Chondrocyte (in vitro differentiated cells): ENCODE measurements around the gene NACC2. TPM values are rescaled to one million over a fixed set of nuclear protein-coding genes. Genes with fewer than 3 reads are reported as not detected.

ENCODE experiments used
- DNase-seq: peaks from one replicate; pipeline ENCODE4 v3.0.0; 2021; ENCODE audit warnings: mixed read lengths, low spot score
- H3K27ac Mint-ChIP-seq: one replicate; pipeline ENCODE4 v1.8.0; 2021; ENCODE audit warnings: mild to moderate bottlenecking, moderate library complexity, mixed read lengths; ENCODE audit not compliant: unreplicated experiment
- H3K27me3 Mint-ChIP-seq: 2 replicates; pipeline ENCODE4 v1.8.0; 2021; ENCODE audit warnings: low read depth, mixed read lengths
- H3K36me3 Mint-ChIP-seq: 2 replicates; pipeline ENCODE4 v1.8.0; 2021; ENCODE audit warnings: low read depth, mixed read lengths
- H3K4me1 Mint-ChIP-seq: 2 replicates; pipeline ENCODE4 v1.8.0; 2021; ENCODE audit warnings: low read depth, mild to moderate bottlenecking, mixed read lengths
- H3K4me3 Mint-ChIP-seq: one replicate; pipeline ENCODE4 v1.8.0; 2021; ENCODE audit warnings: mild to moderate bottlenecking, moderate library complexity, mixed read lengths; ENCODE audit not compliant: unreplicated experiment
- H3K9me3 Mint-ChIP-seq: 2 replicates; pipeline ENCODE4 v1.8.0; 2021; ENCODE audit warnings: low read depth, mixed read lengths
- CTCF ChIP-seq: fragments of 200-600 bp; sonication (generic); IDR thresholded peaks from 2 replicates; pipeline ENCODE4 v1.5.0; 2021; ENCODE audit warnings: antibody characterized with exemption, mild to moderate bottlenecking, moderate library complexity
- total RNA-seq: library from RNA; stranded (reverse); gene quantifications from 3 replicates; pipeline ENCODE4 v1.2.1, GENCODE V29; 2021

Gene NACC2
- total RNA-seq, 1 donor from 2014 or later: 51.0 TPM

DNA sequence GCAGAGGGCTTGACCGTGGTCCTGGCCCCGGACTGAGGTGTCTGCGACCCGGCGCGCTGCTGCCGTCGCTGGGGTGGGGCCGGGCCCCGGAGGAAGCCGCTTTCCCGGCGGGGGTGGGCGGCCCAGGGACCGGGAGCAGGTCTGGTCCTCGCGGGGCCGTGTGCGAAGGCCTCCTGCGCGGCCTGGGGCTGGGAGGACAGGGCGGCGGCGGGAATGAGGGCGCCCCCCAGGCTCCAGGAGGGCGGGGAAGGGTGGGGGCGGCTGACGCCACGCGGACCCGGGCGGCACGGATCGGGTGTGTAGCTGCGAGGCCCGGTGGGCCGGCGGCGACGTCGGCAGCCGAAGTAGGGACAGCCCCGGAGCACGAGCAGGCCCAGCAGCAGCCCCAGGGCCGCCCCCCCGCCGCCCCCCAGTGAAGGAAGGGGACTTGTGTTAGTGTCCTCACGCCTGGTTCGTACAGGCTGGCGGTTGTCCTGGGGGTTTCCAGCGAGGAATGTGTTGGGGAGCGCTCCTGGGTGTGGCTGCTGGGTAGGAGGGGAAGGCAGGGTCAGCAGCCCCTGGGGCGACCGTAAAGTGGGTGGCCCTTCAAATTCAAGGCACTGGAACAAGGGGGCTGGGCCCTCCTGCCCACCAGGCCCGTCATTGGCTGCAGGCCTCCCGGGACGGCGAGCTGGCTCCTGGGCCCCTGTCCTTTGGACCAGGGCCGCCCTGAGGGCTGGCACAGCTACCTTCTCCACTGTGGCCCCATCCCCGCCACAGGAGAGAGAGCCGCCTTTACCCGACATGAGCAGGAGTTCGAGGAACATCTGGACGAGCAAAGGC lies 24.2 kb upstream of the NACC2 start:
- H3K27ac Mint-ChIP-seq: peak overlapping the region; percentile 73
- peaks cover 1% of the 10 kb centered on the region for H3K36me3 Mint-ChIP-seq
- peaks cover 9% of the 10 kb centered on the region for H3K4me1 Mint-ChIP-seq
- H3K4me3 Mint-ChIP-seq: peak overlapping the region; percentile 73
- no peak for DNase-seq
- peaks cover 4% of the 10 kb centered on the region for H3K27me3 Mint-ChIP-seq
- no peaks in the 10 kb centered on the region for H3K9me3 Mint-ChIP-seq
- TF ChIP-seq CTCF: no peak

GRCh38 chr9:136118320-136119060 lies 23.4 kb upstream of the NACC2 start, which contains the start of gene TMEM250:
Gene TMEM250, minus strand, starts transcription at chr9:136118875. Its CDS starts 1,975 bp downstream, at chr9:136116900.
- Mint-ChIP-seq H3K27me3 (no peaks in the 10 kb centered on the region), H3K27ac (peak within 1 kb of the TSS; percentile 73), H3K36me3 (peaks cover 3% of the 10 kb centered on the region), H3K4me3 (peak within 1 kb of the TSS; percentile 73), H3K9me3 (no peaks in the 10 kb centered on the region), H3K4me1 (peaks cover 9% of the 10 kb centered on the region)
- TF ChIP-seq CTCF: peak; percentile 4
- DNase-seq: no peak

DNA sequence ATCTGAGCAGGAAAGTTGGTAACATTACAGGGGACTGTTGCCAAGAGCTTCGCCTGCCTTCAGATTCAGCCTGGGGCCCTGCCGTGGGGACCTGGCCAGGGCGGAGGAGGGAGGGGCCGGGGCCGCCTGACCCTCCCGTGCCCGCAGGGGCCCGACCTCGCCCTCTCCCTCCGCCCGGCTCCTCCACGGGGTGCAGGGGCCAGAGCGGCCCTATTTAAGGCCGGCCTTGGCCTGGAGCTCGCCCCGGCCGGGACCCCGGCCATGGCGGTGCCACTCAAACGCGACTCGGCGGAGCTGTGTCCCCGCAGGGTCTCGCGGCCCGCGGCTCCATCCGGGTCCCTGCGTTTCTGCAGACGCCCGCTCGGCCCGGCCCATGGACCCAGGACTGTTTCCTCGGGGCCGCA lies 22.8 kb upstream of the NACC2 start:
- no peak for TF ChIP-seq CTCF
- H3K27ac Mint-ChIP-seq: peak overlapping the region; percentile 57
- peaks cover 8% of the 10 kb centered on the region for H3K4me1 Mint-ChIP-seq
- H3K36me3 Mint-ChIP-seq: peaks cover 4% of the 10 kb centered on the region
- H3K27me3 Mint-ChIP-seq: no peaks in the 10 kb centered on the region
- peak overlapping the region; percentile 67 for H3K4me3 Mint-ChIP-seq
- no peaks in the 10 kb centered on the region for H3K9me3 Mint-ChIP-seq
- no peak for DNase-seq

DNA sequence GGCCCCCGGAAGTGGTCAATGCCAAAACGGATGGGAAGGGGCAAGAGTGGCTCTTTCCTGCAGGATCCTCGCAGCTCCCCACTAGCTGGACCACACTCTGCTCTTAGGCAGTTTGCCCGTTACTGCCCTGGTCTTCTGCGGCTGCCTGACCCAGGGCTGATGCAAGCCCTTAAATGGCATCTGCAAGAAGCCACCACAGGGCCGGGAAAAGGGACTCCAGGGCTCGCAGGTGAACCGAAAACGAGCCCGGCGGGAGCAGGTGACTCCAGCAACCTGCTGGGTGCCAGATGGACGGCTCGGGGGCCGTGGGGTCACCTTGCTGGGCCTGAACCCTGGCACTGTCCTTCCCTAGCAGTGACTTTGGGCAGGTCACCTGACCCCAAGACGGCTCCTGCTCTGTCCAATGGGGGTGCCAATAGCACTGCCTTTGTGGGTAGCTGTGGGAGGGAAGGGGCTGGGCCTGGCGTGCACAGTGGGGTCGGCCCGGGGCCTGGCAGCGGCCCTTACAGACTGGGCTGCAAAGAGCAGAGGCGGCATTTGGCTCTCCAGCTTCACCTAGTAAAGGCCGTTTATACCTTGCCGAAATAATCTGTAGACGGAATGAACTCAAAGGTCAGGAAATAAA lies 22.3 kb upstream of the NACC2 start:
- no peak for DNase-seq
- Mint-ChIP-seq H3K4me3 (peak overlapping the region; percentile 67), H3K9me3 (no peaks in the 10 kb centered on the region), H3K4me1 (peaks cover 3% of the 10 kb centered on the region), H3K27ac (peak overlapping the region; percentile 57), H3K36me3 (peaks cover 4% of the 10 kb centered on the region), H3K27me3 (no peaks in the 10 kb centered on the region)
- TF ChIP-seq CTCF: no peak
